Activated effector memory CD4-positive, alpha-beta T cell treated with anti-CD3 and anti-CD28 coated beads, Interleukin-2, amount 50 U/mL, for 16 hours (primary cell): Measurements from ENCODE around the gene SMARCC1.
"Not testable (repeated sequence)": the region's sequence is repeated elsewhere in the genome, so short reads cannot be mapped to it uniquely, and the experiment has no call there.

Source experiments
- DNase-seq: peaks from one replicate; pipeline ENCODE4 v3.0.0-alpha.2; 2020

Gene SMARCC1

DNA sequence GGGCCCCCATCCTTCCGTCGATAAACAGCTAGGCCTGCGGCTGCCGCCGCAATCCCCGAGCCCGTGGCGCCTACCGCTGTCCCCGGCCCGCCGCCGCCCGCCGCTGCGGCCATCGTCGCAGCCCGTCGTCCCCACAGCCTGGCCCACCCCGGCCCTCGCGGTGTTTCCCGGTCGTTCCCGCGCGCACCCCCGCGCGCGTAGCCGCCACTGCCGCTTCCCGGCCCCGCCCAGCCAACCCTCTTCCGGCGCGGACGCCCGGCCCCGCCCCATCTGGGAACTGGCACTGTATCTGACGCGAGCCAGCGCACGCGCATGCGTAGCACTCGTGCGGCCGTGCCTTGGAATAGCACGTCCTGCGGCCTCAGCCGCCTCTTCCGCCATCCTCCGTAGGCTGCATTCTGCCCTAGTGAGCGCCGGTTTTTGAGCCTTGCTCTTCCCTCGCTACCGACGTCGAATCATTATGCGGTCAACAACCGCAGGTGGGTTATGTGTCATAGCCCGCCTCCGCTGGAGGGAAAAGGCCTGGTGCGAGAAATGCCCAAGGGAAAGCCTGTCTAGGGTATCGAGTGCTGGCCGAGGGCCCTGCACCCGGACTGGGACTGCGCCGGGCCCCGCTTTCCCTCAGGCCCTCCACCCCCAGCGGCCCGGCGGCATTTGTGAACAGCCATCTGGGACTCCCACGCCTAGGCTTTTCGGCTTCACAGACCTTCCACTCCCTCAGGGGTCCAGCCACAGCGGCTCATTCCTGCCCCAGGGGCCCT is at the start of gene SMARCC1:
Gene SMARCC1, minus strand, starts transcription at position 209 of the 761 bp plus-strand sequence. Its CDS starts 96 bp downstream, at position 113.
- DNase-seq = peak; percentile 99

DNA sequence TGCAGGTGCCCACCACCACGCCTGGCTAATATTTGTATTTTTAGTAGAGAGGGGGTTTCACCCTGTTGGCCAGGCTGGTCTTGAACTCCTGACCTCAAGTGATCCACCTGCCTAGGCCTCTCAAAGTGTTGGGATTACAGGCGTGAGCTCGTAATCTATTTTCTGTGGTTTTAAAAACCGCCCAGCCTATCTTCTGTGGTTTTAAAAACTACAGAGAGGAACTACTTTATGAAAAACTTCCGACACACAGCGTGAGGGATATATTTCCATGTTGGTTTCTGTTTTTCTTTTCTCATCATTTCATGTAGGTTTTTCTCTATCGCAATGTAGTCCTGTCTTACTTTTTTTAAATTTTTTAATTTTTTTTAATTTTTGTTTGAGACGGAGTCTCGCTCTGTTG is 47.8 kb upstream of the SMARCC1 start:
- not testable (repeated sequence) for DNase-seq

DNA sequence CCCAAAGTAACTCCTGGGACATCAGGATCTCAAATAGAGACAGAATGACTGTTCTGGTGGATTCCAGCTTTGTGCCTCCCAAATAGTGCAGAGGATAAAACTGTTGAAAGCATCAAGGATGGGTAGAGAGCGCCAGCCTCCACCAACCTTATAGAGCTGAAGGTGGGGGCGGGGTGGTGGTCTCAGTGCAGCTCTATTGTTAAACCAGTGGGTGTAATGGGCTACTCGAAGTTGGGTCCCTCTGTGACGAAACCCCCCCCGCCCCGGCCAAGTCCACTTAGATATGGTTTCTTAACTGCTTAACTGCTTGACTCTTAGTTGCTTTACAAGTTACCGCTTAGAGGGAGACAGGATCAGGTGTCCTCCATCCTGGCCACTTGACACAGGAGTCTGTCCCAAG is 43.9 kb upstream of the SMARCC1 start:
- DNase-seq = no peak

DNA sequence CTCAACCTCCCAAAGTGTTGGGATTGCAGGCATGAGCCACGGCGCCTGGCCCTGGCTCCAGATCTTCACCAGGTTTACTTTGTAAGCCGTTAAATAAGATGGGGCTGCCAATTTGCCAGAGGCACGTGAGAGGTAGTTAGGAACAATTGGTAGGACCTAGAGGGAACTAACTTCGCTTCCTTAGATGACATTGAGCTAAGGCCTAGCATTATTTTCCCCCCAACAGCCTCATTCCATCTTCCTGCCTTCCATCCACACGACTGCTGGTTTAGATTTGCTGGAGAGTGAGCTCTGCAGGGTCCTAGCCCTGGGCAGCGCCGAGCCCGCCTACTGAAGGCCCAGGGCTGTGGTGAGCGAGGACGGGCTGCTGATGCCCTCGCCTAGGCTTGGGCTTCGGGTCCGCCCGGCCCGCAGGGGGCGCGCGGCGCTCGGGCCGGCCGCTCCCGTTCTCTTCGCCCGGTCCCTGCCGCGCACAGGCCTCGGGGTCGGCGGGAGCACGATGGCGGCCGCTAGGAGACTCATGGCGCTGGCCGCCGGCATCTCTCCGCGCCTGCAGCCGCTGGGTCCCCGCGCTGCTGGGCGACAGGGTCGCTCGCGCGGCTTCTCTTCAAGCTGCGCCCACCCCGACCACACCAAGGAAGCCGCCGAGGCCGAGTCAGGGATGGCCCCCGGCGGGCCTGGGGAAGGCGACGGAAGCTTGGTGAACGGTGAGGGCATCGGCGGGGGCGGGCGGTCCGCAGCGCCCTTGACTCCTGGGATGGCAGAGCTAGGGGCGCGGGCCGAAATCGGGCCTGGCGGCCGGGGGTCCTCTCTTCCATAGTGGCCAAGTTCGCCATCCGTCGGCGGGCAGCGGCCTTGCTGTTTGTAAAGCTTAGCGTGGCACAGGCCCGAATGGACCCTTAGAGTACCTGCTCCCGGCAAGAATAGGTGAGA is 43.1 kb upstream of the SMARCC1 start:
- peak; percentile 93 for DNase-seq

DNA sequence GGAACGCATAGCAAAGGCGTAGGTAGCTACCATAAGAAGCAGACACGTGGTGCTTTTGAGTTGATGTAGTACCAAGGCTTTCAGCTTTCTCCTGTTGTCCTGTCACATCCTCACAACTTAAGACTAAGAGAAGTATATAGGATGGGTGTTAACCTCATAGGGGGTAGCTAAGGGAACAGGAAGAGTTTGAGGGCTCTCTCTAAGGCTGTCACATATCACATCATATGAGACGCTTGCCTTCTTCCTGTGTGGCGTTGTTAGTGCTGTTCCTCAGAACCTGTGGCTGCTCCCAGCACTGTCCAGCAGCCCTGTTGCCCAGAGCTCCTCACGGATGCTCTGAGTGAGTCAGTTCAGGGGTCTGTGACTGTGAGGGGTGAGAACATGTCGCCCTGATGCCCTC is 35.9 kb upstream of the SMARCC1 start:
- DNase-seq = no peak

DNA sequence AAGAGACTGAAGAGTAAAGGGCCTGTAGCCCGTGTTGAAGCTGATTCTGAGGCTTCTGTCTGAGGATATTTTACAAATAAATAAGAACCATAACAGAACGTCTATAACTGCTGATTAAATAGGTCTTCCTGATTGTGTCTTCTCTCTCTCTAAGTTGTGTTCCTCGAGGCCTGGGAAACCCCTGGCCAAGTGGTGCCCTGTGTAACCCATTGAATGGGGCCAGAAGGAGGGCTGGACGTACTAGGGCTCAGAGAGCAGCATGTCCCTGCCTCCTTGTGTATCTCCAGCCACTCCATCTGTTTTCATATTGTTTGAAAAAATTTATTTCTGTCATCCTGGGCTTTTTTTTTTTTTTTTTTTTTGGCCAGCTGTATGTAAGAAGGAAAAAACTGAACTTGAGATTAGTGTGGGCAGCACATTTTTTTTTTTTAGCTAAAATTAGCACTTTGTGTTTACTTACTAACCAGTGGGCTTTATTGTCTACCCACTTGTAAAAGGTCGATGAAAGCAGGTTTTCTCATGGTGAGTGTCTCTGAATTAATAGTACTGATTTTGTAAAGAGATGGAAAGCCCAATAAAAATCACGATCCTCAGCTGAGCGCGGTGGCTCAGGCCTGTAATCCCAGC is 32.0 kb upstream of the SMARCC1 start:
- DNase-seq = no peak

DNA sequence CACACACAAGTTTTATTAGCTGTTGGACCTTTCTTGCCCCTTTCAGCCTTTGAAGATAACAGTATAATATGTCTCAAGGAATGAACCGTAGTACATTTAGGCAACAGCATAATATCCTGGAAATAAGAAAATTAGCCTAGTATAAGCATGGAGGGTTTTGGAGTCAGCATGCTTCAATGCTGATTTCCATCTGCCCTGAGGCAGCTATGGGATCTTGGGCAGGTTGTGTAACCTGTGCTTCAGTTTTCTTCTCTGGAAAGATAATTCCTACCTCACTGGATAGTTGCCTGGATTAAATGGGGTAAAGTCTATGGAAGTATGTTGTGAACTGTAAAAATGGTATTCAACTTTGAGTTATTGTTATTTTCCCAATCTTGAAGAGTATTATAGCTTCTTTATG is 22.9 kb upstream of the SMARCC1 start:
- DNase-seq = no peak

DNA sequence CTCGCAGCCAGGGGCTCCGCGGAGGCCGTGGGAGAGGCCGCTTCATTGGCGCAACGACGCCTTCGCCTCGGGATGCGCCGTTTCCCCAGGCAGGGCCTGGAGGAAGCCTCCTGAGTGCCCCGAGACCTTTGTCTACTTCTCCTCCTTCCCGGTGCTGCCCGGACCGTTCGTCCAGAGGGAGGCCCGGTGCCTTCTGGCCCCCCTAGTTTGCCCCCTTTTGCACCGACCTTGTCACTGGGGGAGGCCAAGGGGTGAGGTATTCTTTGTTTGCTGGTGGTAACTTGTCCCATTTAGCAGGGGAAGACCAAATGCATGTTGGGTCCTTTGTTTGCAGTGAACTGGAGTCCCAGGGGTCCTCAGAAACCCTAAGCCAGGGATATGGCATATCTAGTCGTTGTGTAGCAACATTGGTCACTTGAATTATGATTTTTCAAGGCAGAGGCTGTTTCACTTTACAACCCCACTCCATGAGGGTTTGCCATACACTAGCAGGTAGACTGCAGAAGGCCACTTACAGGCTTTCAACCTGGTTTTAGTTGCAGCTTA is 21.9 kb upstream of the SMARCC1 start:
- no peak for DNase-seq

DNA sequence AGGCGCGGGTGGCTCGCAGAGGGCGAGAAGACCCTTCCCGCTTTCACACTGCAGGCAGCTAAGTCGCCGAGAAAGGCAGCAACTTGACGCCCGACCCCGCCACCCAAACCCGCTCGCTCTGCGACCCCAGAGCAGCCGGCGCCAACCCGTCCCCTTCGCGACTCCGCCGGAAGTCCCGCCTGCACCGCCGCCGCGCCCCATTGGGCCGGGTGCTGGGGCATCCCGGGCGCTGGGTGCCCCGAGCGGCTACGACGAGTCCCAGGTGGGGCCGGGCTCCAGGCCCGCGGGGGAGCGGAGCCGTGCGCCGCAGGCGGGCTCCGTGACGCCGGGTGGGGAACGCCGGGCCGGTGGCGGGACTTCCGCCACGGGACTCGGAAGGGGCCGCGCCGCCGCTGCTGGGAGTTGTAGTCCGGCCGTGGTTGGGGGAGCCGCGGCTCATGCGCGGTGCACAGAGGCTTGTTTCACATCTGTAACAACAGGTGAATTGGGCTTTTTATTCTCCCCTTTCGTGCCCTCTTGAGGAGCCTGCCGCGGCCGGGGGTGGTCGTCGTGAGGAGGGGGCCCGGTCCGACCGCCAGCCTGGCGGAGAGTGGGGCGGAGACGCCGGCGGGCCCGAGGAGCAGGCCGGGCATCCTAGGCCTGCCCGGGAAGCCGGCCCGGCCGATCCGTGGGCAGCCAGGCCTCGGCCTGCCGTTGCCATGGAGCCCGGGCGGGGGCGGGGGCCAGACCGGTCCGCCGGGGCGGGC is 21.2 kb upstream of the SMARCC1 start, which contains the start of gene DHX30:
Gene DHX30, plus strand, starts transcription at position 405 of the 746 bp plus-strand sequence. CDS start 7,546 bp downstream, outside the sequence.
- DNase-seq = peak; percentile 95

DNA sequence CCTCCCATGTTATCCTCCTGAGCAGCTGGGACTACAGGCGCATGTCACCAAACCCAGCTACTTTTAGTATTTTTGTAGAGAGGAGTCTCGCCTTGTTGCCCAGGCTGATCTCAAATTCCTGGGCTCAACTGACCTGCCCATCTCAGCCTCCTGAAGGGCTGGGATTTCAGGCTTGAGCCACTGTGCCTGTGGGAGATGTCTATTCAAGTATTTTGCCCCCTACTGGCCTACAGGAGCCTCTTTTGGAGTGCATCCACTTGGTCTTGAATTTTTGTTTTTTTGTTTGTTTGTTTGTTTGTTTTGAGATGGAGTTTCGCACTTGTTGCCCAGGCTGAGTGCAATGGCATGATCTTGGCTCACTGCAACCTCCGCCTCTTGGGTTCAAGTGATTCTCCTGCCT is 18.0 kb upstream of the SMARCC1 start:
- no peak for DNase-seq

DNA sequence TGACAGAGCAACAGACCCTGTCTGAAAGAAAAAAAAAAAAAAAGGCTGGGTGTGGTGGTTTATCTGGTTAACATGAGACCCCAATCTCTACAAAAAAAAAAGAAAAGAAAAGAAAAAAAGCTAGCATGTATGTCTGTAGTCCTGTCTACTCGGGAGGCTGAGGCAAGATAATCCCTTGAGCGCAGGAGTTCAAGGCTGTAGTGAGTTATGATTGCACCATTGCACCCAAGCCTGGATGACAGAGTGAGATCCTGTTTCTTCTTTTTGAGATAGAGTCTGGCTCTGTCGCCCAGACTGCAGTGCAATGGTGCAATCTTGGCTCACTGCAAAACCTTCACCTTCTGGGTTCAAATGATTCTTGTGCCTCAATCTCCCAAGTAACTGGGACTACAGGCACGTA is 12.9 kb upstream of the SMARCC1 start:
- no peak for DNase-seq

DNA sequence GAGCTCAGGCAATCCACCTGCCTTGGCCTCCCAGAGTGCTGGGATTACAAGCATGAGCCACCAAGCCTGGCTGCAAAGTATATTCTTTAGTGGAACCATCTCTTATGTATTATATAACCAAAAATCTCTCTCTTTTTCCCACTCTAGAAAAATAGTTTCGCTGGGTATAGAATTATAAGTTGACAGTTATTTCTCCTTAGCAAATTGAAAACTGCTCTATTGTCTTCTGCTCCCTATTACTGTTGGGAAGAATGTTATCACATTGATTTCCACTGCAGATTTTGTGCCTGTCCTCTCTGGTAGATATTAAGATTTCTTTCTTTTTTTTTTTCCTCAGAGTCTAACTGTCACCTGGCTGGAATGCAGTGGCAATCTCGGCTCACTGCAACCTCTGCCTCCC is 11.0 kb upstream of the SMARCC1 start:
- no peak for DNase-seq

DNA sequence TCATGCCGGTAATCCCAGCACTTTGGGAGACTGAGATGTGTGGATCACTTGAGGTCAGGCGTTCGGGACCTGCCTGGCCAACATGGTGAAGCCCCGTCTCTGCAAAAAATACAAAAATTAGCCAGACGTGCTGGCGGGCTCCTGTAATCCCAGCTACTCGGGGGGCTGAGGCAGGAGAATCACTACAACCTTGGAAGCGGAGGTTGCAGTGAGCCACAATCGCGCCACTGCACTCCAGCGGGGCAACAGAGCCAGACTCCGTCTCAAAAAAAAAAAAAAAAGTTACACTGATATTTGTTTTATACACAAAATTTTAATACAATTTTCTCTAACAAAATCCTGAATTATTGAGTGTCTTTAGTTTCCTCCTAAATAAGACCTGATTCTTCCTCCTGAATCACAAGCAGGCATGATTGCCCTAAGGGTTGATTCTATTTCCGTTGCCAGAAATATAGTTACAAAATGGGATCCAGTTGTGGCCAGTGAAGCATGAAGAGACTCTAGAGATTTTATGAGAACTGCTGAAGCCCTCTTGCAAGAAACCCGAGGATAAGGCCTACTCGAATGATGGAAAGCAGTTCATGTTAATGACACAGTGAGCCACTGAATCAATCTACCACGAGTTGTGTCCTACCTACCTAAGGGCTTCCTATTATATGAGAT is 9.6 kb upstream of the SMARCC1 start:
- DNase-seq = no peak

DNA sequence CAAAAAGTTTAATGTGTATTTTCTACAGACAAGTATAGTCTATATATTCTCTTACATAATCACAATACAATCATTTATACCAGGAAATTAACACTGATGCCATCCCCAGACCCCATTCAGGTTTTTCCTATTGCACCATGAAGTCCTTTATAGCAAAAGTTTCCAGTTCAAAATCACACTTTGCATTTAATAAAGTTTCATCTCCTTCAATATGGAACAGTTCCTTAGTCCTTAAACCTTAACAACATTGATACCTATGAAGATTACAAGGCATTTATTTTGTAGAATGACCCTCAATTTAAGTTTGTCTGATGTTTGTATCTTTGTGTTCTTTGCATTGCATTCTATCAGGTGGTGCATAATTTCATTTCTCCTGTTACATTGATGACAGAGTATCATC is 2.0 kb upstream of the SMARCC1 start:
- no peak for DNase-seq

DNA sequence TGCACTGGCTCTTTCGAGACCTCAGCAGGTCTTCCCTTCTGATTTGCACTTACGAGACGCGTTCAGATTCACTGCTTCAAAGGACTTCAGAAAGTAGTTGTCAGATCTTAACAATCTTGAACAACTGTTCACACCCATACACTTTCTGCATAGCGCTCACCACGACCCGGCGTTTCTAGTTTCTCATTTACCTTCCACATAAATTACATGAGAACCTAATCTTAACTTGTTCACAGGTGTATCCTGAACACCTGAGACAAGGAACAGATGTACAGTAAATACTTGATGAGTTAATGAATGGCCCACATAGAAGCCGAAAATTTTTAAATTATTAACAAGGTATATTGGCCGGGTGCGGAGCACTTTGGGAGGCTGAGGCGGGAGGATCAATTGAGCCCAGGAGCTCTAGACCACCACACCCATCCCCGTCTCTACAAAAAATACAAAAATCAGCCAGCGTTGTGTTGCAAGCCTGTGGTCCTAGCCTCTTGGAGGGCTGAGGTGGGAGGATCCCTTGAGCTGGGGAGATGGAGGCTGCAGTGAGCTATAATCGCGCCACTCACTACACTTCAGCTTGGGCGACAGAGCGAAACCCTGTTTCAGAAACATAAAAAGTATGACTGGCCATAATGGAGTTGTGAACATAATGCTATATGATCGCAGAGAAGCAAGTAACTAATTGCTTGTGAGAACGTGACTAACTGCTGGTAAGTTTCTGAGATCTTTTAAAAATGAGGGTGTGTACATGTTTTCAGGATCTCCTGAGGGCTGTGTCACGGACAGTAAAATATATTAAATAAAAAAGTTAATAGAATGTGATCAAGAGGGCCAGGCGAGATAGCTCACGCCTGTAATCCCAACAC is 984 bp upstream of the SMARCC1 start:
- DNase-seq = no peak

DNA sequence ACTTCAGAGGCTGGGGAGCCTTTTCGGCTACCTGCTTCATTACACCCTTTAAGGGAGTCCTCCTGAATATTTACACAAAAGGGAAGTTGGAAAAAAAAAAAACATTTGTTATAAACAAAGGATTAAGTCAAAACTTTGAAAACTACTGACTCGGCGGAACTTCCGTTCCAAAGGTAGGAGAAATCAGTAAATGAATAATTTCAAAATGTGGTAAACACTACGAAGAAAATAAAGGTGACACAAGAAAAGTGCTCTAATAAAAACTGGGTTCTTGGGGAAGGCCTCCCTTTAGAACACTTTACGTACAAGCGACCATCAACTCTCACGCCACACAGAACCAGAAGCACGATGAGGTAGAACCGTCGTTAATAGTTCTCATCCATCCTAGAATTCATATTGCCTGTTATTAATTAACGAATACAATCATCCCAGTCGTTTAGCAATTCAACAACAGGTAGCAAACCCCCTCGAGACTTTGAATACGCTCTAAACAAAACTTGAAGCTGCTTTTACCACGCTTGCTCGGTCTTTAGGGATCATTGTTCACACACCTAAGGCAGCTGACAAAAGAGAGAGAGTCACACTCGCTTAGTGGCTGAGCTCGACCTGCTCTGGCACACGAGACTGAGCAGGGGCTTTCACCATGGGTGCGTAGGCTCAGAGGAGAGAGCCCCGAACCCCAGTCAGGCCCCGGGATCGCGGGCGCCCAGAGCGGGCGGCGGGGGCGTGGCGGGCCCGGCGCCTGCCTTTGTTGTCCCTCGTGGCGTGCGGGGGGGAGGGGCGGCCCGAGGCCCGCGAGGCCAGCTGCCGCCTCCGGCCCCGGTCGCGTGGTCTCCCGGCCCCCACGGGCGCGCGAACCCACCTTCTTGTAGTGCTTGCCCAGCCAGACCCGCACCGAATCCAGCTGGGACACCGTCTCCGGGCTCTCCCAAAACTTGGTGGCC is 680 bp downstream of the SMARCC1 start:
- DNase-seq = peak; percentile 90

DNA sequence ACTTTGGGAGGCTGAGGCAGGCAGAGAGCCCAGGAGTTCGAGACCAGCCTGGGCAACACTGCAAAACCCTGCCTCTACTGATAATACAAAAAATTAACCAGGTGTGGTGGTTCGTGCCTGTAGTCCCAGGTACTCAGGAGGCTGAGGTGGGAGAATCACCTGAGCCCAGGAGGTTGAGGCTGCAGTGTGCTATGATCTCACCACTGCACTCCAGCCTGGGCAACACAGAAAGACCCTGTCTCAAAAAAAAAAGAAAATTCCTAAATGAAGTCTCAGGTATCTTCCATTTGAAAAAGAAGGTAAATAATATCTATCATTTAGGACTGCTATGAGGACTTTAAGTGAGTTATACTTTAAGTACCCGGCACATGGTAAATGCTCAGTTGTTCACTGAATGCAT is 2.9 kb downstream of the SMARCC1 start:
- no peak for DNase-seq

DNA sequence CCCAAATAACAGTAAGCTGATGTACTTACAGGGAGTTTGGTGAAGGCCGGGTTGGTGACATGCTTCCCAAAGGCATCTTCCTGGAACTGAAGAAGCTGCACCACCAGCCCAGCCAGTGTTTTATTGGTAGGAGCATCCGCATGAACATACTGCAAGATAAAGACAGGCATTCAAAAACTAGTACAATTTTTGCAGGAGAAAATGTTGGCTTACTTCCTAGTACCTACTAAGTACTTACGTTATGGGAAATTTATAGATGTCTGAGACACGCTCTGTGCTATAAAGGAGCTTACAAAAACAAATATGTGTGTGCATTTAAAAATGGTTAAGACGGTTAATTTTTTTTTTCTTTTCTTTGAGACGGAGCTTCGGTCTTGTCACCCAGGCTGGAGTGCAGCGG is 8.9 kb downstream of the SMARCC1 start:
- DNase-seq = peak; percentile 12

DNA sequence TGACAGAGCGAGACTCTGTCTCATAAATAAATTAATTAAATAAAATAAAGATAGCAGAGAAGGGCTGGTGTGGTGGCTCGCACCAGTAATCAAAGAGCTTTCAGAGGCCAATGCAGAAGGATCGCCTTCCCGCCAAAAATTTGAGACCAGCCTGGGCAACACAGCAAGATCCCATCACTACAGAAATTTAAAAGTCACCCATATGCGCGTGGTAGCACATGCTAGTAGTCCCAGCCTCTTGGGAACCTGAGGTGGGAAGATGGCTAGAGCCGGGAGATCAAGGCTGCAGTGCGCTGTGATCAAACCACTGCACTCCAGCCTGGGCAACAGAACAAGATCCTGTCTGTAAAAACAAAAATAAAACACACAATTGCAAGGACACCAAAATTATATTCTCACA is 9.6 kb downstream of the SMARCC1 start:
- DNase-seq = peak; percentile 12

DNA sequence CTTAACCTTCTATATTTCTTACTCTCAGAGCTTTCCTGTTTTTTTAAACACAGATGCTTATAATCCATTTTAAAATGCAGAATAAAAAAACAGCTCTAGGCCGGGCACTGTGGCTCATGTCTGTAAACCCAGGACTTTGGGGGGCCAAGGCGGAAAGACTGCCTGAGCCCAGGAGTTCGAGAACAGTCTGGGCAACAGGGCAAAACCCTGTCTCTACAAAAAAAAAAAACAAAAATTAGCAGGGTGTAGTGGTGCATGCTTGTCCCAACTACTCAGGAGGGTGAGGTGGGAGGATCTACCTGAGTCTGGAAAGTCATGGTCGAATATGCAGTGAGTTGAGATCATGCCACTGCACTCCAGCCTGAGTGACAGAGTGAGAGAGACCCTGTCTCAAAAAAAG is 15.5 kb downstream of the SMARCC1 start:
- no peak for DNase-seq
